ENCODE data around the gene HPD.
A peak's percentile ranks its signal among the peaks of the same experiment; 100 is the strongest.
"Not testable (repeated sequence)": the region's sequence is repeated elsewhere in the genome, so short reads cannot be mapped to it uniquely, and the experiment has no call there.

The HPD gene

DNA sequence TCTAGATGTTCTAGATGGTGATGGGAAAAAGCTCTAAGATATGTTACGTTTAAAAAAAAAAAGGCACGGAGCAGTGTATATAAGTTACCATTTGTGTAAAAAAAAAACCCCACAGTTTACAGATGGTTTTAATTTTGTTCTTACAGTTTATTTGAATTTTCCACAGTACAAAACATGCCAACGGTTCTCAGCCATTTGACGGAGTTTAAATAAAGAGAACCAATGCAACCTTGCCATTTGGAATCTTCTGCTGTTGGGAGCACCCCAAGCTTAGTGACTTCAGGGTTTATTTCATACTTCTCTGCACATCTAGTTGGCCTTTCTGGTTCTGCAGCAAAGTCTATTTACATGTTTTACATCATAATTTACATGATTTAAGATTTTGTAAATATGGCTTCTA, 7.7 kb upstream of the HPD start:
- TF ChIP-seq, protein P1, sequence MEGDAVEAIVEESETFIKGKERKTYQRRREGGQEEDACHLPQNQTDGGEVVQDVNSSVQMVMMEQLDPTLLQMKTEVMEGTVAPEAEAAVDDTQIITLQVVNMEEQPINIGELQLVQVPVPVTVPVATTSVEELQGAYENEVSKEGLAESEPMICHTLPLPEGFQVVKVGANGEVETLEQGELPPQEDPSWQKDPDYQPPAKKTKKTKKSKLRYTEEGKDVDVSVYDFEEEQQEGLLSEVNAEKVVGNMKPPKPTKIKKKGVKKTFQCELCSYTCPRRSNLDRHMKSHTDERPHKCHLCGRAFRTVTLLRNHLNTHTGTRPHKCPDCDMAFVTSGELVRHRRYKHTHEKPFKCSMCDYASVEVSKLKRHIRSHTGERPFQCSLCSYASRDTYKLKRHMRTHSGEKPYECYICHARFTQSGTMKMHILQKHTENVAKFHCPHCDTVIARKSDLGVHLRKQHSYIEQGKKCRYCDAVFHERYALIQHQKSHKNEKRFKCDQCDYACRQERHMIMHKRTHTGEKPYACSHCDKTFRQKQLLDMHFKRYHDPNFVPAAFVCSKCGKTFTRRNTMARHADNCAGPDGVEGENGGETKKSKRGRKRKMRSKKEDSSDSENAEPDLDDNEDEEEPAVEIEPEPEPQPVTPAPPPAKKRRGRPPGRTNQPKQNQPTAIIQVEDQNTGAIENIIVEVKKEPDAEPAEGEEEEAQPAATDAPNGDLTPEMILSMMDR (IDR thresholded peaks at IDR 0.05; ENCODE audit: low read depth, low read length) = no peak
- DNase-seq (ENCODE audit: low read depth in 2 of 2) = no peak
- no peak overlapping the region for H3K4me3 ChIP-seq (replicated peaks in 1 of 2; ENCODE audit: low read depth in 2 of 2, low read length in 2 of 2)

DNA sequence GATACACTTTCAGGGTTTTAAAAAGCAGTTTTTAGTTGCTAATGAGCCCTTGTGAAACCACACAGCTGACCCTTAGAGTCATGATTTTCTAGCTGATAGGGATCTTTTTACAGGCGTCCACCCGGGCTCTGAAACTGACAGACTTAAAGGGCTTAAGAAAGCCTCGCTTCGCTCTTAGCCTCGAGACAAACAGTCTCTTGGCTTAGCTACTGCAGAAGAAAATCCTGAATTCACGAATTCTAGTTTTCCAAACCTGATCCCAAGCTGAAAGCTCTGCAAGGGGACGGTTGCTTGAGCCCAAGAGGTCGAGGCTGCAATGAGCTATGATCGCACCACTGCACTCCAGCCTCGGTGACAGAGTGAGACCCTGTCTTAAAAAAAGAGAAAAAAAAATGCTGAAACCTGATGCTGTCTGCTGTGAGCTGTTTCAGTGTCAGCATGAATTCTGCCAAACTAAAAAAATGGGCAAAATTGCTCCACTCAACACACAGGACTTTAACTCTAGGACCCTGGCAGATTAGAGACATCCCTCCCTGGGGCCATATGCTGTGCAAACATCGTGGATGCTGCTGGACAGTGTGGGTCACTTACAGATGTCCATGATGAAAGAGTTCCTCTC, 3.1 kb upstream of the HPD start:
- peak in 1 of 2 donors; percentile 25 for DNase-seq (ENCODE audit: low read depth in 2 of 2)
- H3K4me3 ChIP-seq (replicated peaks in 1 of 2; ENCODE audit: low read depth in 2 of 2, low read length in 2 of 2) = no peak overlapping the region
- TF ChIP-seq, protein P1 (IDR thresholded peaks at IDR 0.05; ENCODE audit: low read depth, low read length) = no peak

GRCh38 chr12:121860699-121861098, 2.0 kb upstream of the HPD start:
- DNase-seq (ENCODE audit: low read depth in 2 of 2); H3K4me3 ChIP-seq (replicated peaks in 1 of 2; ENCODE audit: low read depth in 2 of 2, low read length in 2 of 2): not testable (repeated sequence)

DNA sequence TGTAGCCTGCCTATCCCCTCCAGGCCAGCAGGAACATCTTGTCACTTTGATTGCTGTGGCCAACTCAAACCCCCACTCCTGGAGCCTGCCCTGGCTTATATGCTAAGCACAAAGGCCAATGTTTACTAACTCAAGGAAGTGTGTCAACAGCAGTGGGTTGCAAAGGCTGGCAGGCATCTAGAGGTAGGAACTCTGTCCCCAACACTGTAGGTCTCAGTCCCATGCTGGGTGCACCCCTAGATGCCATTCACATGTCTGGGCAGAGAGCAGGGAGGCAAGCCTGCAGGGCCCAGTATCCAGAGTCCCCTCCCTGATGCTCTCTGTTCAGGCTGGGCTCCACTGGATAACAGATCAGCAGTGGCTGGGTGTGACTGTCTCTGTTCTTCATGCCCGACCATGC, 1.6 kb upstream of the HPD start:
- no peak overlapping the region for H3K4me3 ChIP-seq (replicated peaks in 1 of 2; ENCODE audit: low read depth in 2 of 2, low read length in 2 of 2)

GRCh38 chr12:121858318-121858661, 369 bp downstream of the HPD start:
- TF ChIP-seq, protein P1 (IDR thresholded peaks at IDR 0.05; ENCODE audit: low read depth, low read length) = no peak
- DNase-seq (ENCODE audit: low read depth in 2 of 2) = no peak
- H3K4me3 ChIP-seq (replicated peaks in 1 of 2; ENCODE audit: low read depth in 2 of 2, low read length in 2 of 2) = no peak overlapping the region

More for the DNA sequence above, 1.6 kb upstream of the HPD start:
- TF ChIP-seq, protein P1 (IDR thresholded peaks at IDR 0.05; ENCODE audit: low read depth, low read length) = no peak
- no peak for DNase-seq (ENCODE audit: low read depth in 2 of 2)

GRCh38 chr12:121857322-121858246, 1.1 kb downstream of the HPD start:
- TF ChIP-seq, protein P1 (IDR thresholded peaks at IDR 0.05; ENCODE audit: low read depth, low read length) = no peak
- no peak overlapping the region for H3K4me3 ChIP-seq (replicated peaks in 1 of 2; ENCODE audit: low read depth in 2 of 2, low read length in 2 of 2)
- DNase-seq (ENCODE audit: low read depth in 2 of 2) = peak; percentile 32 to 36

- H3K4me3 ChIP-seq (replicated peaks in 1 of 2; ENCODE audit: low read depth in 2 of 2, low read length in 2 of 2) = not testable (repeated sequence)
Measured at GRCh38 chr12:121852392-121852791, 6.3 kb downstream of the HPD start.

More at GRCh38 chr12:121852392-121852791, 6.3 kb downstream of the HPD start:
- DNase-seq (ENCODE audit: low read depth in 2 of 2) = not testable (repeated sequence)
